Islet of Langerhans (tissue), 1 donor: ENCODE data around the gene TRIOBP.
"Not testable (repeated sequence)": the region's sequence is repeated elsewhere in the genome, so short reads cannot be mapped to it uniquely, and the experiment has no call there.

Source experiments
- FAIRE-seq: peaks from one replicate; lab custom pipeline; 2011; peaks lifted over from hg19 to GRCh38; lab: Jason Lieb, UNC

The TRIOBP gene

DNA sequence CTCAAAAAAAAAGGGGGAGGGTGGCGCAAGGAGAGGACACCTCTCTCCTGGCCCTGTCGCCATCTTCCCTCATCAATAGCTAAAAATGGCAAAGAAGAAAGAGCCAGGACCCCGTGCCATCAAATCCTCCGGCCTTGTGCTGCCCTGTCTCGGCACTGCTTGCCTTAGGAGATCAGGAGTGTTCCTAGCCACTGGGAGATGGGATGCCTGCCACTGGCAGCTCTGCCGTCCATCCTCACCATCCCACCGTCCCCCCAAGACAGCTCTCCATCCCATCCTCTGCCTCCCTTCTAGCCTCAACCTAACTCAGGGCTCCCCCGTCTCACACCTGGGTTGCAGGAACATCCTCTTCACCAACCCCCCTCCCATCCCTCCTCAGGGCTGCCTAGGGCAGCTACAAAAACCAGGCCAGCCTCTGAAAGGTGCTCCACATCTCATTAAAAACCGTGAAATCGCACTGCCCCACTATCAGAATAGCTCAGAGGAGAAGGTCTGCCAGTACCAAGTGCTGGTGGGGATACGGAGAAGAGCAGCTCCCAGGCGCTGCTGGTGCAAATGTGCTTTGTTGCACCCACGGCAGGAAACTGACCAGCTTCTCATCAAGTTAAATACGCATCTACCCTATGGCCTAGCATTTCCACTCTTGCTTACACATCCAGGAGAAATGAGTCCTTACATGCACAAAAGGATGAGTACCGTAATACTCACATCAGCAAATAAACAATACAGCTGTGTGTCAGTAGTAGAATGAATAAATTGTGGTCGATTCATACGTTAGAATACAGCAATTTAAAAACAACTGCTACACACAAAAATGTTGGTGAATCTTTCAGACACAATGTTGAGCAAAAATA lies 79.2 kb downstream of the TRIOBP start:
- no peak for FAIRE-seq

DNA sequence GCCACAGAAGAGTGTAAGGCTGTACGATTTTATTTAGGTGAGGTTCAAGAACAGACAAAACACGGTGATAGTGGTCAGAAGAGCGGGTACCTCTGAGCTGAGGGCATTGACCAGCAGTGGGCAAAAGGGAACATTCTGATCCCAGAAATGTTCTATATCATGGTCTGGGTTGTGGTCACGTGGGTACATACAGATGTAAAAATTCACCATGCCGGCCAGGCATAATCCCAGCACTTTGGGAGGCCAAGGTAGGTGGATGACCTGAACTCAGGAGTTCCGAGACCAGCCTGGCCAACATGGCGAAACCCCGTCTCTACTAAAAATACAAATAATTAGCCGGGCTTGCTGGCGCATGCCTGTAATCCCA lies 79.8 kb downstream of the TRIOBP start:
- FAIRE-seq = no peak

DNA sequence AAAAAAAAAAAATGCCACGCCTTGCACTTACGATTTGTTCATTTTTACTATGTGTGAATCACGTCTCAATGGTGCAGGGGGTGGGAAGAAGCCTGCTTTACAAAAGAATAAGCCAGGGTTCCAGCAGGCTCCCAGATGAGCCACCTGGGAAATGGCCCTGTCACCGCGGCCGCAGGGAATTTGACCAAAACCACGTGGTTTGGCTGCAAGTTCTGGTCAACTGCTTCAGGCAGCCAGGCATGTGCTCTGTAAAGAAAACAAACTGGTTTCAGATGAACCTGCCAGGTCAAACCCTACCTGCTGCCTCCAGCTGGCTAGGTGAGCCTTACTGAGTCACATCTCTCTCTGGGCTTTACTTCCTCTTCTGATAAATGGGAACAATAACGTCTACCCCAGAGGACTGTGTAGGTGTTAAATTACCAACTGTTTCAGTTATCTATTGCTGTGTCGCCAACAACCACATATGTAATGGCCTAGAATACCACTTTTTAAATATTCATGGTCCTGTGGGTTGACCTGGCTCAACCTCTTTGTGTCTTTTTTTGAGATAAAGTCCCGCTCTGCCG lies 80.4 kb downstream of the TRIOBP start:
- FAIRE-seq = no peak

DNA sequence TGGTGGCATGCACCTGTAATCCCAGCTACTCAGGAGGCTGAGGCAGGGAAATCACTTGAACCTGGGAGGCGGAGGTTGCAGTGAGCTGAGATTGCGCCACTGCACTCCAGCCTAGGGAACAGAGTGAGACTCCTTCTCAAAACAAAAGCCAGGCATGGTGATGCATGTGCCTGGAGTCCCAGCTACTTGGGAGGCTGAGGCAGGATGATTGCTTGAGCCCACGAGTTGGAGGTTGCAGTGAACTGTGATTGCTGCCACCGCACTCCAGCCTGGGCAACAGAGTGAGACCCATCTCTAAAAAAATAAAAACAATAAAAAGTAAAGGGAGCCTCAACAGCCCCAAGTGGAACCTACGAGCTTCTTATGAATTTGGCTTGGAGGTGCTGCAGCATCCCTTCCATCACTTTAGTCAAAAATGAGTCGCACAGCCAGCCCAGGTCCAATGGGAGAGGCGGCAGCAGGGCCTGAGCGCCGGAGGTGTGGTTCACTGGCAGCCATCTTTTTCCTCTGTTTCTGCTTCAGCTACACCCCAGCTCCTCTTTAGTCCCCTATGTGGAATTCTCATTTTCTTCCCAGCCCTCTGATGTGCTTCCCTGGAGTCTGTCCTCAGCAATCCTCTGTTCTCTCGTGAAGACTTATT lies 81.6 kb downstream of the TRIOBP start:
- no peak for FAIRE-seq

DNA sequence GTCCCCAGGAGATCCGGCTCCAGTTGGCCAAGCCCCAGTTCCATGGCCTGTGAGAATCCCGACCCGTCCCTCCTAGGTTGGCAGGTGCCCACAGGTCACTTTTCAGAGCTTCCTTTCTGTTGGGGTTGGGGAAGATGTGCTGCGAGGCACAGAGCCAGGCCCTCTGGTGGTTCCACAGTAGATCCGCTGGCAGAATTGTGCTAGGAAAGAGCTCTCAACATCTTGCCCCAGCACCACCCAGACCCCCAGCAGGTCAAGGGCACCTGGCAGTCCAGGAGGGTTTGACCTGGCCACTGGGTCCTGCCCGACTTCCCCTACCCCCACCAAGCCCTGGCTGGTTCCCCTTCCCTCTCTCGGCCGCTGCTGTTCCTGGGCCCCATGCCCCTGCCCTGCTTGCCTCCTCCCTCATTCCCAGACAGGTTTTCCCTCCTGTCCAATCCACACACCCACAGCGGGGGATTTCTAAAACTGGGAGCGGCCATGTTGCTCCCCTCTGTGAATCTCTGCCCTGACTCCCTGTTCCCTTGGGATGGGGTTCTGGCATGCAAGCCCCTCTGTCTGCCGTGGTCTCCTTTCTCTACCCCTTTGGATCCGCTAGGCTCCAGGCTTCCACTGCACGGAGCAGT lies 84.7 kb downstream of the TRIOBP start:
- FAIRE-seq = no peak

DNA sequence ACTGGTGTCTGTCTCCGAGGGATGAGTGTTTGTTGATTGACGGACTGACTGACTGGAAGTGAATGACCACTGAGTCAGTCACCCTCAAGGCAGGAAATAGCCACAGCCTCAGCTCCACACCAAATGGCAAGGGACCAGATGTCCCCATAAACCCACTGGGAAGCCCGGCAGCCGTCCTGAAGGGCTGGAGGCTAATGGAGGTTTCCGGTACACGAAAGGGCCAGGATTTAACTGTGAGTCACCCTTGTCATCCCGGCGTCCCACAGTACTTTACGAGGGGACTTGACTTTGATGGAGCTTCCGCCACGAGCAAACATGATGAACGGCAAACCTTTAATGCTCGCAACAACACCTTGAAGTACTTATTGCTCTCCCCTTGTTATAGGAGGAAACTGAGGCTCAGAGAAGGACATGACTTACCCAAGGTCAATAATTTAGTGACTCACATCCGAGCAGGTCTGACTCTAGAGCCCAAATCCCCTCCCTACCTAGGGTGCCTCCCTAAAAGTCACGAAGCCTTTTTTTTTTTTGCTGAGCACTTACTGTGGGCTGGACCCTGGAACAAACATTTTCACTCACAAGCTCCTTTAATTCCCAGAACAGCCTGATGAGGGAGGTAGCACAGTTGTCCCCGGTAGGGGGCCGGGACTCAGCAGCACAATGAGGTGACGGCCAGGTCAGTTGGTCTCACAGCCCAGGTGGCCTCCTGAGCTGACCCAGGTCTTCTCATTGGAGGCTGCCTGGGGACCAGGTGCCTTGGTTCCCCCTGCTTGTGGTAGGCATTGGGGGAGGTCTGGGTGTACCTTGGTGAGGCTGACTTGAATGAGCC lies 85.7 kb downstream of the TRIOBP start:
- no peak for FAIRE-seq

DNA sequence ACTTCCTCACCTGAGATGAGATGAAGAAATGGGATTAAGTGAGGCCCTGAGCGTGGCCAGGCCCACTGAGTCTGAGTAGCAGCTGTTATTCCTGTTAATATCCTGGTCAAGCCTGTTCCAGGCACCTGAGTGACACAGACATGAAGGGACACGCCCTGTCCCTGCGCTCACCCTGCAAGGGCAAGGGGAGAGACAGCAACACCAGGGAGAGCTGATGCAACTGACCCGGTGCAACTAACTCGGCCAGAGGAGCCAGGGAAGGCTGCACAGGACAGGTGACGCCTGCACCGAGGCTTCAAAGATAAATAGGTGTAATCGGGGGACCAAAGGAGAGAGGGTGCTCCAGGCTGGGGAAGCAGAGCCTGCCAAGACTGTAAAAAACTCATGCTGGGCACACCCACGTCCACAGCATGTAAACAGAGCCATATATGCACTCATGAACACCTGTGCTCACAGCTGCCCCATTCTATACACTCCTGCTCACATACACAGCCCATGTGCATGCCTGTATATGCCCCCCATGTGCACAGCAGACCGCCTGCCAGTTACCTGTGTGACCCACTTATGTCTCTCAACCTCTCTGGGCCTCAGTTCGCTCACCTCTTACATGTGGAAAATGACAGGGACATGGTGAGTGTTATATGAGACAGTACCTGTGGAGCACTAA lies 88.1 kb downstream of the TRIOBP start:
- FAIRE-seq = no peak

DNA sequence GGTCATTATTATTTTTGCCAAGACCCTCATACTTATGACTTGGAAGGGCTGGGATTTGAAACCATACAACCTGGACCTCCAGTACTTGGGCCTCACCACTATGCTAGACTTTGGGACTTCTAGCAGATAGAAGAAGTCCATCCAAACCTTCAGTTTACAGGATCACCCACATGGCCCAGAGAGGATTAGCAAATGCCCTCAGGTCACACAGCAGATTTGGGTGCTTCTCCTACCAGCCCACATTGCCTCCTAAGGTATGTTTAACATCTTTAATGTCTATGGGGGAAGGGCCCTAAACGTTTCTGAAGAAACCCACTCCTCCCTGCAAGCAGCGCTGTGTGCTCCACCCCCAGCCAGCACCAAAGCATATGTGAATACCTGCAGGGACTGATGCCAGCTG lies 93.4 kb downstream of the TRIOBP start:
- no peak for FAIRE-seq

DNA sequence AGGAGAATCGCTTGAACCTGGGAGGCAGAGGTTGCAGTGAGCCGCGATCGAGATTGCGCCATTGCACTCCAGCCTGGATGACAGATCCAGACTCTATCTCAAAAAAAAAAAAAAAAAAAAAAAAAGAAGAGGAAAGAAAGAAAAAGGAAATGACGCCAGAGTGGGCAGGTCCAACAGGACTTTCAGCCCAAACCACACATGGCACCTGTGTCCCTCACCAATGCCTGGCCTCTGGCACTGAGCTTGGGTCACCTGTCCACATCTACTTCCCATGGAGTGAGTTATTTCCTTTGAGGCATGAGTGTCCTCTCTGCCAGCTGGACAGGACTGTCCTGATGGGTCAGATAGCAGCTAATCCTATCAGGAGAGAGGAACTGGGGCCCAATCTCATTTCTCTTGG lies 95.6 kb downstream of the TRIOBP start:
- no peak for FAIRE-seq

DNA sequence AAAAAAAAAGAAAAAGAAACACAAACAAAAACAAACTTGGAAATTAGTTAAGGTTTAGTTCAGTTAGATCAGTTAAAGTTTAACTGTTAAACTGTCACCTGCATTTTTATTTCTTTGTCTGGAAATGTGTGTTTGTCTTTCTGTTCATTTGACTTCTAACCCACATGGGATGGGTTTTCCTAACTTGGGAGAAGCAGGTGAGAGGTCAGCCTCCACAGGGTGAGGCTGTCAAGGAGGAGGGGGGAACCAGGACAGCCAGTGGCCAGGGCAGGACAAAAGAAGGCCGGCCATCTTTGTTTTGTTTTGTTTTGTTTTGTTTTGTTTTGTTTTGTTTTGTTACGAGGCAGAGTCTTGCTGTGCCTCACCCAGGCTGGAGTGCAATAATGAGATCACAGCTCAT lies 97.5 kb downstream of the TRIOBP start:
- FAIRE-seq = no peak

DNA sequence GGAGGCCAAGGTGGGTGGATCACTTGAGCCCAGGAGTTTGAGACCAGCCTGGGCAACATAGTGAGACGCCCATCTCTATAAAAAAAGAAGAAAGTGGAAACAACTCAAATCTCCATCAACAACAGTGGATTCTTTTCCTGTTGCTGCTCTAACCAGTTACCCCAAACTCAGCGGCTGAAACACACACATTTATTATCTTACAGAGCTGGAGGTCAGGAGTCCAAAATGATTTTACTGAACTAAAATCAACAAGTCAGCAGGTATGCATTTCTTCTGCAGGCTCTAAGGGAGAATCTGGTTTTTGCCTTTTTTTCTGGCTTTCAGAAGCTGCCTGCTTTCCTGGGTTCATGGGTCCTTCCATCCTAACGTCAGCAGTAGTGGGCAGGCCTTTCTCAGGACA lies 99.2 kb downstream of the TRIOBP start:
- no peak for FAIRE-seq

DNA sequence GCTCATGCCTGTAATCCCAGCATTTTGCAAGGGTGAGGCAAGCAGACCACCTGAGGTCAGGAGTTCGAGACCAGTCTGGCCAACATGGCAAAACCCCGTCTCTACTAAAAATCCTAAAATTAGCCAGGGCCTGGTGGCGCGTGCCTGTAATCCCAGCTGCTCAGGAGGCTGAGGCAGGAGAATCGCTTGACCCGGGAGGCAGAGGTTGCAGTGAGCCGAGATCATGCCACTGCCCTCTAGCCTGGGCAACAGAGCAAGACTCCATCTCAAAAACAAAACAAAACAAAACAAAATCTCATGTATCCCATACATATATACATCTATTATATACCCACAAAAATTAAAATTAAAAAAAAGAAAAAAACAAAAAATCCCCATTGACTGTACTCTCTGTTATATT lies 100.4 kb downstream of the TRIOBP start:
- FAIRE-seq = not testable (repeated sequence)

DNA sequence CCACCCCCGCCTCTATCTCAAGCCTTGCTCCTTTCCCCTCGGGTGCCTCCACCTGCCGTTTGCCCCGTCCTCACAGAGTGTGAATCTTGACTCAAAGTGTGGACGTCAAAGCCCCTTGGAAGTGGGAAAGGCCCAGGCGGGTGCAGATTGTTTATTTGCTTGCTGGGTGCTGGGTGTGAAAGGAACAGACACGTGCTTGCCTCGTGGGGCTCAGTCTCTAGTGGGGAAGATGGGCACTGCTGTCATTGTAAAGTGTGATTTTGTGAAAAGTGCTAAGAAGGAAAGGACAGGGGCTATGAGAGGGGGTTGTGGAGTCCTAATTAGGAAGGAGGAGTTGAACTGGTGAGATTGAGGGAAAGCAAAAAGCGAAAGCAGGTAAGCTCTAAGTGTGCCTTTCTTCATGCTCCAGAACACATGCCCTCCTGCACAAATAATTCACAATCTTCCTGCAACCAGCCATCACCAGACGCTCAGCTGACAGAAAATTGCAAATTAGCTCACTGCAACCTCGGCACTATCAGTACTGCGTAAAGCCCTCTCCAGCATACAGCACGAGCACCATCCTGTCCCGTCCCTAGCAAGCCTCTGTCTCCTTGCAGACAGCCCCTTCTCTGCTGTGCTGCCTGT lies 101.1 kb downstream of the TRIOBP start:
- FAIRE-seq = no peak

DNA sequence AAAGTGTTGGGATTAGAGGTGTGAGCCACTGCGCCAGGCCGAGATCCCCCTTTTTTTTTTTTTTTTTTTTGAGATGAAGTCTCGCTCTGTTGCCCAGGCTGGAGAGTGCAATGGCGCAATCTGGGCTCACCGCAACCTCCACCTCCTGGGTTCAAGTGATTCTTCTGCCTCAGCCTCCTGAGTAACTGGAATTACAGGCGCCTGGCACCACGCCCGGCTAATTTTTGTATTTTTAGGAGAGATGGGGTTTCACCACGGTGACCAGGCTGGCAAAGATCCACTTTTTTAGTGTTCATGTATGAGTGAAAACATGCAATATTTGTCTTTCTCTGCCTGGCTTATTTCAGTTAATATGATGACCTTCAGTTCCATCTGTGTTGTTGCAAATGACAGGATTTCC lies 103.1 kb downstream of the TRIOBP start:
- FAIRE-seq = not testable (repeated sequence)

DNA sequence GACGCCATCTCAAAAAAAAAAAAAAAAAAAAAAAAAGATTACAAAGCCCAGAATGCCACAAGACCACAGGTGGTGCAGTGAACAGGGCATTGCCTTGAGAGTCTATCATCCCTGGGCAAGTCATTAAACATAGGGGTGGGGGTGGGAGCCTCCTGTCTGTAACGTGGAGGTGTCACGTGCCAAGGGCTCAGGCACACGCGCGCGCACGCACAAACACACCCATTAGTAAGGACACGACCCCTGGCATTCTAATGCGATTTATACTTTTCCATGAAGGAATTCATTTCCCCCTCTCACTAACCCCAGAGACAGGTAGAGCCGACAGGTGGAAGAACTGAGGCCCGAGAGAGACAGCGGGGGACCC lies 105.1 kb downstream of the TRIOBP start:
- no peak for FAIRE-seq

DNA sequence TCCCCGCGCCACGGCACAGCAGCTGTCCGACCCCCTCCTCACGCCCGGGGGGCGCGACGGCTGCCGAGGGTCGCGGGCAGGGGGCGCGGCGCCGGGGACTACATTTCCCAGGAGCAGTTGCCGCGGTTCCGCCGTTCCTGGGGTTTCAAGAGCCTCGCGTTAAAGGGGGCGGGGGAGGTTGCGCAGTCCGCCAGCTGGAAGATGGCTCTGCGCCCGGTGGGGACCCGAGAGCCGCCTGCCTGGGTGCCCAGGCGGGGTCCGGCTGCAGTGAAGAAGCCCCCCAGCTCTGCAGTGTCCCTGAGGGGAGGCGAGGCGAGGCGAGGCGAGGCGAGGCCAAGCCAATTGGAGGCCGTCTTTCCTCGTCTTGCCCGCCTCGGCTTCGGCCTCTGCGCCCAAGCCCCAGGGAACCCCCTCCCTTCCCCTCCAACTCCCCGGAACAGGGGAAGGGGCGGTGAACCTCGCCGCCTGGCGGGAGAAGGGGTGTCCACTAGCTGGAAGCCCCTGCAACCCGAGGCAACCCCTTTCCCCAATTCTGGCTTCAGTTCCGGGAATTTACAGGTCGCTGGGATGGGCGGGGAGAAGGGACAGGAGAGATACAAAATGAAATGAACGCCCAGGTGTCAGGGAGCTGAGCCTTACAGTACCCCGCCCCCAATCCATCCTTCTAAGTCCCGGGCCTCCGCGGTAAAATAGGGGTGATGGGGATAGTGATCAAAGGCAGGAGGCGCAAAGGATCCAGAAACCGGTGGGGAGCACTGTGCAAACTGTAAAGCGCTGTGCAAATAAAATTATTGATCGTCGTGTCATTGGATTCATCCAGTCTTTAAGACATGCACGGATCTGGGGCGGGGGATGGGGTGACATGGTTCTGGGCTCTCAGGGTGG lies 105.7 kb downstream of the TRIOBP start:
- FAIRE-seq = peak; percentile 5

DNA sequence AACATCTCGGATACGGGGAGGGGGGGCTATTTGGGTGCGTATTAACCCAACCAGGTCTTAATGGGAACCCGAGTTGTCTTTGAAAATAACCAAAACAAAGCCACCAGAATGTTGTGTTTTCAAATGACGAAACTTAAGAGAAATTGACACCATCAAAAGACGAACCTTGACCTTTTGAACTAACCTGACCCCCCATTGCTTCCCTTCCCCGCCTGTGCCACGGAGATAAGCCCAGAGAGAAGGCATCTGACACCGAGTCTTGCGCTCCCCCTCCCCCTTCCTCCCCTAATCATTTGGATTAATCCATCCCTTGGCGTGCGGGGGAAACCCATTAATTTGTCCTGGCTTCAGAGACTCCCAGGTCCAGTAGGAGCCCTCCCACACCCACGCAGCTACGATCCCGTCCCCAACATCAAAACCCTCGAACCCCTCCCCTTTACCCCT lies 106.4 kb downstream of the TRIOBP start:
- FAIRE-seq = no peak

DNA sequence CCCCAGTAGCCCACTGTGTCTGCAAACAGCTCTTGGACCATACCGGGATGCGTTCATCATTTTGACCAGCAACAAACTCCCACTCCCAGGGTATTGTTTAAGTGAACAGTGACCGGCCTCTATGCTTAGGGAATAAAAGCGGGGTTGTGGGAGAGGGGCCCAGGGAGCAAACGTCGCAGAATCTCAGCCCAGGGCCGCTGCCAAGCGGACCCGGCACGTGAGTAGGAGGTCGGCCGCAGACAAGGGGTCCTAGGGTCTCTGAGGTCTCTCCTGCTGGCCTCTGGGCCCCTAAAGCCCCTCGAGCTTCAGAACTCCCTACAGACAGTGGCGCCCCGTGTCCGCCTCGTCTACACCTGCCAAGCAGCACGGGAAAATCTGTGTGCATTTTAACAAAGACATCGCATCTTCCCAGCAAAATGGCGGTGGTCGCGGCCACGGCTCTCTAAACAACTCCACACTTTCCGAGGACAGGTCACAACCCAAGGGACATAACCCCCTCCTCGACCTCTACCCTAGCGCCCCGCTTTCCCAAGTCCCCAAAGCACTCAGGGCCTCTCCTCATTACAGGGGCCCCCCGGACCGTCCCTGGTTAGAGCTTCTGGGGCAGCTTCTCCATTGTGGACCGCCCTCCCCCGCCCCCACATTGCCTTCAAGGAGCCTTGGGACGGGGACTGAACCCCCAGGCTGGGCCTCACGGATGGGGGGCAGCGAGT lies 106.9 kb downstream of the TRIOBP start:
- no peak for FAIRE-seq

DNA sequence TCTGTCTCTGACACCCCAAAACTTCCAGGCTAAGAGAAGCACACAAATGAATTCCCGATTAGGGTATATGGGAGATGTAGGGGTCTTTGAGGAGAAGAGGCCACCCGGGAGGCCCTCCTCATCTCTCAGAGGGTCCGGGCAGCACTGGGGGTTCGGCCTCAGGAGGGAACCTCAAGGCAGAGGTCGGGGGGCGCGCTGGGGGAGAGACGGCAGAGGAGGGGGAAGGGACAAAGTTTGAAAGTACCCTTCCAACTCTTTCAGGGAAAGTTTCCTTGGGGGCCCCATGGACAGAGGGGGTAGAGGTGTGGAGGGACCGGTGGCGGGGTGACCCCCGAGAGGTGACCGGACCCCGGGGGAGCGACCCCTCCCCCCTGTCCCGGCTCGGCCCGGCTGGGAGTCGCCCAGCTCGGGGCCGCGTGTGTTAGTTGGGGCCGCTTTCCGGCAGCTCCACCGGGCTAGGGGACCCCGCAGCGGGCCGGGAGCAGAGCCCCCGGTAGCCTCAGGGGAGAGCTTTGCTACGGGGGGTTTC lies 107.6 kb downstream of the TRIOBP start:
- no peak for FAIRE-seq
